B cell (primary cell): ENCODE results near the gene TOR2A. TPM values are rescaled to one million over a fixed set of nuclear protein-coding genes. Genes with fewer than 3 reads are reported as not detected.

Experiments used
- ATAC-seq: fragments of 200-7000 bp; cut with Tn5 transposase; one replicate; pipeline ENCODE4 v1.10.0; 2021; ENCODE audit warnings: low read depth, mild to moderate bottlenecking, moderate number of reproducible peaks, moderate library complexity
- CTCF ChIA-PET: fragments of 350-600 bp; sonication (Branson Sonifier 250); formaldehyde crosslinking; loops from one replicate; lab custom pipeline; 2021; ENCODE audit warnings: antibody characterized with exemption, inconsistent platforms; lab: Charles Lee
- POLR2A ChIA-PET: fragments of 350-600 bp; sonication (Branson Sonifier 250); formaldehyde crosslinking; loops from one replicate; lab custom pipeline; 2021; ENCODE audit warnings: antibody characterized with exemption; lab: Charles Lee
- DNase-seq: peaks from one replicate; pipeline ENCODE4 v3.0.0; 2013
- H2AFZ ChIP-seq: 2 replicates; pipeline ENCODE4 v1.6.1; 2012; ENCODE audit warnings: mild to moderate bottlenecking, low read depth, low read length; ENCODE audit not compliant: insufficient read depth, poor library complexity, severe bottlenecking
- H3K27ac ChIP-seq, 2 donors: 1 replicate in 1 of 2; 2 replicates in 1 of 2; pipeline ENCODE4 v1.5.1; 2012 to 2013; ENCODE audit warnings: low read length in 2 of 2, mild to moderate bottlenecking in 2 of 2, moderate library complexity in 1 of 2
- H3K27me3 ChIP-seq, 4 experiments: fragments of 200-600 bp in 1 of 4; sonication (generic) in 1 of 4; replicated peaks in 1 of 4; 1 replicate in 2 of 4; 2 replicates in 2 of 4; pipeline versions ENCODE4 v1.6.1 to v1.7.0; 2013 to 2016; ENCODE audit warnings: low read length in 3 of 4, mild to moderate bottlenecking in 2 of 4, mixed read lengths in 1 of 4, moderate library complexity in 1 of 4; ENCODE audit not compliant: insufficient read depth in 4 of 4, control insufficient read depth in 3 of 4; ENCODE audit errors: control extremely low read depth in 1 of 4
- H3K36me3 ChIP-seq, 2 experiments: replicated peaks in 1 of 2; 1 replicate in 1 of 2; 2 replicates in 1 of 2; pipeline versions ENCODE4 v1.6.1 to v1.7.1; 2013; ENCODE audit warnings: low read length in 1 of 2; ENCODE audit not compliant: insufficient read depth in 2 of 2, control insufficient read depth in 1 of 2; ENCODE audit errors: control extremely low read depth in 1 of 2, extremely low read depth in 1 of 2
- H3K4me1 ChIP-seq, 2 donors: fragments of 200-600 bp in 1 of 2; sonication (generic) in 1 of 2; 1 replicate in 1 of 2; 2 replicates in 1 of 2; pipeline versions ENCODE4 v1.5.1 to v1.6.1; 2013 to 2017; ENCODE audit warnings: low read length in 2 of 2; ENCODE audit not compliant: control insufficient read depth in 2 of 2, insufficient read depth in 2 of 2
- H3K4me2 ChIP-seq: replicated peaks from 2 replicates; pipeline ENCODE3; 2012; ENCODE audit warnings: mild to moderate bottlenecking, low read depth, low read length; ENCODE audit not compliant: poor library complexity, severe bottlenecking
- H3K4me3 ChIP-seq, 5 experiments: fragments of 200-600 bp in 1 of 5; sonication (generic) in 1 of 5; 1 replicate in 3 of 5; 2 replicates in 2 of 5; pipeline versions ENCODE4 v1.5.1 to v1.7.0; 2011 to 2016; ENCODE audit warnings: low read length in 4 of 5, mild to moderate bottlenecking in 4 of 5, low read depth in 2 of 5, control low read depth in 1 of 5, moderate library complexity in 1 of 5; ENCODE audit not compliant: insufficient read depth in 1 of 5; ENCODE audit errors: control extremely low read depth in 1 of 5, extremely low read depth in 1 of 5
- H3K79me2 ChIP-seq: fragments of 200-600 bp; sonication (generic); one replicate; pipeline ENCODE4 v1.6.0; 2016; ENCODE audit warnings: low read length; ENCODE audit not compliant: control insufficient read depth, insufficient read depth
- H3K9ac ChIP-seq: fragments of 200-600 bp; sonication (generic); 2 replicates; pipeline ENCODE4 v1.6.1; 2017; ENCODE audit warnings: mild to moderate bottlenecking, low read length, moderate library complexity
- H3K9me3 ChIP-seq, 3 donors: one replicate each; pipeline versions ENCODE4 v1.6.1 to v1.7.1; 2013; ENCODE audit warnings: low read length in 2 of 3; ENCODE audit not compliant: control insufficient read depth in 2 of 3, insufficient read depth in 1 of 3; ENCODE audit errors: control extremely low read depth in 1 of 3
- H4K20me1 ChIP-seq: 2 replicates; pipeline ENCODE4 v1.6.0; 2012; ENCODE audit warnings: mild to moderate bottlenecking, low read length; ENCODE audit not compliant: insufficient read depth, control insufficient read depth, poor library complexity, severe bottlenecking
- H3K27ac Mint-ChIP-seq: one replicate; pipeline ENCODE4 v1.8.0; 2021; ENCODE audit warnings: mixed read lengths
- H3K27me3 Mint-ChIP-seq: one replicate; pipeline ENCODE4 v1.8.0; 2021; ENCODE audit warnings: mixed read lengths
- H3K4me1 Mint-ChIP-seq: one replicate; pipeline ENCODE4 v1.8.0; 2021; ENCODE audit warnings: mixed read lengths
- H3K4me3 Mint-ChIP-seq: one replicate; pipeline ENCODE4 v1.8.0; 2021; ENCODE audit warnings: mixed read lengths
- H3K9me3 Mint-ChIP-seq: one replicate; pipeline ENCODE4 v1.8.0; 2022; ENCODE audit warnings: mixed read lengths; ENCODE audit not compliant: insufficient read depth
- EZH2 ChIP-seq: IDR thresholded peaks from 2 replicates; pipeline ENCODE4 v1.6.1; 2012; ENCODE audit warnings: borderline replicate concordance, low read depth, mild to moderate bottlenecking, moderate library complexity, low read length; ENCODE audit not compliant: insufficient read depth, poor library complexity, severe bottlenecking
- WGBS: methylation state at CpG from one replicate; pipeline ENCODE4 v1.1.5; 2013; ENCODE audit warnings: missing lambda C conversion rate; ENCODE audit not compliant: insufficient coverage; 5-methylcytosine and 5-hydroxymethylcytosine counted together
- intact Hi-C: fragments of 100-400 bp; cut with micrococcal nuclease; formaldehyde crosslinking; loops from one replicate; pipeline ENCODE4 v1.10.0; 2022
- polyA plus RNA-seq: library from polyadenylated mRNA; depleted of rRNA; stranded (reverse); fragments of >200 nt; gene quantifications from 2 replicates; pipeline ENCODE4 v1.2.3, GENCODE V29; 2012
- total RNA-seq, 2 donors: library from RNA; stranded (reverse); fragments of 120-200 nt in 1 of 2; gene quantifications; 1 replicate in 1 of 2; 2 replicates in 1 of 2; pipeline versions ENCODE4 v1.2.3 to v1.2.4, GENCODE V29; 2013 to 2022
- TF ChIP-seq, protein P1 (sequence below): fragments of 200-600 bp; IDR thresholded peaks from one replicate; pipeline ENCODE4 v1.8.0; 2022; ENCODE audit warnings: antibody characterized with exemption, mild to moderate bottlenecking

The TOR2A gene
- total and polyA plus RNA-seq, 2 donors (not counting 1 experiment from before 2014, with no cell fraction given): 15.8 to 26.5 TPM

DNA sequence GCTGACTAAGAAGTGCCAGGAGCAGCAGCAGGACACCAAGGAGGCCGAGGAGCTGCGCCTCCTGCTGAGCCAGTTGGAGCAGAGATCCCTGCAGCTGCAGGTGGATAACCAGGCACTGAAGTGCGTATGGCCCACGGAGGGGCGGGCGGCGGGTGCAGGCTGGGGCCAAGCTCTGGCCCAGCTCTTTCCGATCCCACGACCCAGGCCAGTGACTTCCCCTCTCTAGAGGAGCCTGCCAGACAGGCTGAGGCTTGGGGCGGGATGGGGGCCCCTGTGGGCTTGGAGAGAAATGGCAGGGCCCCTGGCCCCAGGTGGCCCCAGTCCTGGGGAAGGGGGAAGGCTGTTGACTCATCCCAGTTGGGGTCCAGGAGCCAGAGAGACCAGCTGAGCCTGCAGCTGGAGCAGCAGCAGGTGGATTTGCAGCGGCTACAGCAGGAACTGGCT lies 23.2 kb downstream of the TOR2A start:
- CTCF ChIA-PET: no interaction called here
- Mint-ChIP-seq H3K4me1 (peaks cover 25% of the 10 kb centered on the region), H3K9me3 (no peaks in the 10 kb centered on the region), H3K27ac (no peak overlapping the region), H3K27me3 (no peaks in the 10 kb centered on the region), H3K4me3 (no peak overlapping the region)
- Histone ChIP-seq H2AFZ (no peak overlapping the region), H3K4me1 (peaks cover 9 to 16% of the 10 kb centered on the region in 2 donors), H4K20me1 (no peaks in the 10 kb centered on the region), H3K9me3 (no peaks in the 10 kb centered on the region), H3K27ac (no peak overlapping the region), H3K4me2 (no peak overlapping the region), H3K27me3 (no peaks in the 10 kb centered on the region), H3K36me3 (no peaks in the 10 kb centered on the region), H3K4me3 (no peak overlapping the region), H3K79me2 (peaks cover 3% of the 10 kb centered on the region), H3K9ac (no peak overlapping the region)
- POLR2A ChIA-PET: interaction anchor here (0.7 kb wide), 1 partner anchor 261 kb away, joined by 3 read pairs; the partner anchor contains the start of genes LRSAM1 and RPL12
- 94% methylated on average over 9 of the region's 11 CpGs for WGBS
- TF ChIP-seq, protein P1, sequence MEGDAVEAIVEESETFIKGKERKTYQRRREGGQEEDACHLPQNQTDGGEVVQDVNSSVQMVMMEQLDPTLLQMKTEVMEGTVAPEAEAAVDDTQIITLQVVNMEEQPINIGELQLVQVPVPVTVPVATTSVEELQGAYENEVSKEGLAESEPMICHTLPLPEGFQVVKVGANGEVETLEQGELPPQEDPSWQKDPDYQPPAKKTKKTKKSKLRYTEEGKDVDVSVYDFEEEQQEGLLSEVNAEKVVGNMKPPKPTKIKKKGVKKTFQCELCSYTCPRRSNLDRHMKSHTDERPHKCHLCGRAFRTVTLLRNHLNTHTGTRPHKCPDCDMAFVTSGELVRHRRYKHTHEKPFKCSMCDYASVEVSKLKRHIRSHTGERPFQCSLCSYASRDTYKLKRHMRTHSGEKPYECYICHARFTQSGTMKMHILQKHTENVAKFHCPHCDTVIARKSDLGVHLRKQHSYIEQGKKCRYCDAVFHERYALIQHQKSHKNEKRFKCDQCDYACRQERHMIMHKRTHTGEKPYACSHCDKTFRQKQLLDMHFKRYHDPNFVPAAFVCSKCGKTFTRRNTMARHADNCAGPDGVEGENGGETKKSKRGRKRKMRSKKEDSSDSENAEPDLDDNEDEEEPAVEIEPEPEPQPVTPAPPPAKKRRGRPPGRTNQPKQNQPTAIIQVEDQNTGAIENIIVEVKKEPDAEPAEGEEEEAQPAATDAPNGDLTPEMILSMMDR: no peak
- TF ChIP-seq EZH2: no peak
- ATAC-seq (no peak), DNase-seq (no peak)
- intact Hi-C loops: no loop called here

DNA sequence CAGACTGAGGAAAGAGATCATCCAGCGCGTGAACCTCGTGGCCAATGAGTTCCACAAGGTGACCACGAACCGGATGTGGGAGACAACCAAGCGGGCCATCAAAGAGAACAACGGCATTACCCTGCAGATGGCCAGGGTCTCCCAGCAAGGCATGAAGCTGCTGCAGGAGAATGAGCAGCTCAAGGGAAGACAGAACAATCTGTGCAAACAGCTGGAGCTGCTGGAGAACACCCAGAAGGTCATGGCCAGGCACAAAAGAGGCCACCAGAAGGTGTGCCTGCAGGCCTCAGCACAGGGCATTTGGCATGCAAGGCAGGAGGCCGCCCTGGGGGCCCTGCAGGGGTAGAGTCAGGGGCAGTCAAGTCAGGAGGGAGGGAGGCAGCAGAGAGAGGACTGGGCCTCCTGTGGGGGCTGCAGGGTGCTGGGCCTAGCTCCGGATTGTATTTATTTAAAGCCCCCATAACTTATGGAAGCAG lies 23.8 kb downstream of the TOR2A start:
- no peak for ATAC-seq
- Mint-ChIP-seq H3K9me3 (no peaks in the 10 kb centered on the region), H3K4me3 (no peak overlapping the region), H3K27ac (no peak overlapping the region), H3K27me3 (no peaks in the 10 kb centered on the region), H3K4me1 (peaks cover 25% of the 10 kb centered on the region)
- Histone ChIP-seq H3K4me1 (peaks cover 7 to 15% of the 10 kb centered on the region in 2 donors), H3K36me3 (no peaks in the 10 kb centered on the region), H3K79me2 (peaks cover 3% of the 10 kb centered on the region), H3K27ac (no peak overlapping the region), H3K4me3 (no peak overlapping the region), H3K4me2 (no peak overlapping the region), H3K27me3 (no peaks in the 10 kb centered on the region), H3K9ac (no peak overlapping the region), H2AFZ (no peak overlapping the region), H3K9me3 (no peaks in the 10 kb centered on the region), H4K20me1 (no peaks in the 10 kb centered on the region)
- DNase-seq: no peak
- ChIA-PET CTCF (interaction anchor here (0.6 kb wide), 1 partner anchor 333 kb away, joined by 3 read pairs; no protein-coding TSS in a partner anchor), POLR2A (no interaction called here)
- no peak for TF ChIP-seq EZH2
- TF ChIP-seq, protein P1: no peak
- WGBS: 25% methylated on average over 9 of the region's 9 CpGs
- intact Hi-C loops: no loop called here
